HepG2 (cell line): Measurements from ENCODE around the gene LRRC25. TPM values are rescaled to one million over a fixed set of nuclear protein-coding genes. Genes with fewer than 3 reads are reported as not detected.

Experiments used
- ARID5B ChIP-seq: IDR thresholded peaks from 2 replicates; pipeline ENCODE4 v1.4.0; 2020; ENCODE audit warnings: mild to moderate bottlenecking, missing genetic modification reagents
- BORCS8-MEF2B ChIP-seq: sonication (generic); formaldehyde crosslinking; IDR thresholded peaks from 2 replicates; pipeline ENCODE4 v1.8.0; 2022; ENCODE audit warnings: mild to moderate bottlenecking, missing genetic modification reagents
- CCAR2 ChIP-seq: fragments of 200-400 bp; formaldehyde crosslinking; optimal IDR thresholded peaks from 2 replicates; pipeline ENCODE3; 2018; ENCODE audit warnings: low read depth, mild to moderate bottlenecking, low read length, moderate library complexity
- EED ChIP-seq: sonication (generic); formaldehyde crosslinking; IDR thresholded peaks from 2 replicates; pipeline ENCODE4 v1.5.0; 2020; ENCODE audit warnings: mild to moderate bottlenecking, missing genetic modification reagents
- KDM2A ChIP-seq: sonication (generic); formaldehyde crosslinking; IDR thresholded peaks from 2 replicates; pipeline ENCODE4 v1.4.0; 2020; ENCODE audit warnings: low read depth, missing genetic modification reagents, borderline replicate concordance
- MAX ChIP-seq: IDR thresholded peaks from 2 replicates; pipeline ENCODE4 v1.6.1; 2012; ENCODE audit warnings: inconsistent platforms
- MED13 ChIP-seq: sonication (generic); formaldehyde crosslinking; IDR thresholded peaks from 2 replicates; pipeline ENCODE4 v1.5.0; 2020; ENCODE audit warnings: missing genetic modification reagents
- PRPF4 ChIP-seq: fragments of 200-400 bp; formaldehyde crosslinking; IDR thresholded peaks from 2 replicates; pipeline ENCODE4 v1.6.1; 2016; ENCODE audit warnings: low read length, low read depth; ENCODE audit not compliant: poor library complexity, severe bottlenecking
- RBAK ChIP-seq: sonication (generic); formaldehyde crosslinking; IDR thresholded peaks from 2 replicates; pipeline ENCODE4 v1.5.1; 2020; ENCODE audit warnings: mild to moderate bottlenecking, missing genetic modification reagents
- SAP130 ChIP-seq: IDR thresholded peaks from 2 replicates; pipeline ENCODE4 v1.6.1; 2016; ENCODE audit warnings: low read depth
- TOPORS ChIP-seq: sonication (generic); formaldehyde crosslinking; IDR thresholded peaks from 2 replicates; pipeline ENCODE4 v1.8.0; 2023; ENCODE audit warnings: mild to moderate bottlenecking, missing genetic modification reagents
- ZBTB26 ChIP-seq: IDR thresholded peaks from 2 replicates; pipeline ENCODE4 v1.6.1; 2016; ENCODE audit warnings: missing compliant biosample characterization, missing genetic modification reagents, borderline replicate concordance
- ZFX ChIP-seq: sonication (generic); formaldehyde crosslinking; IDR thresholded peaks from 2 replicates; pipeline ENCODE4 v1.4.0; 2020; ENCODE audit warnings: mild to moderate bottlenecking, low read depth, missing genetic modification reagents, moderate library complexity
- ZHX2 ChIP-seq, 2 experiments: sonication (generic) in 1 of 2; formaldehyde crosslinking in 1 of 2; IDR thresholded peaks; 2 replicates each; pipeline versions ENCODE4 v1.6.1 to v1.9.0; 2014 to 2022; ENCODE audit warnings: antibody characterized with exemption in 1 of 2, borderline replicate concordance in 1 of 2, inconsistent platforms in 1 of 2, low read depth in 1 of 2, missing genetic modification reagents in 1 of 2
- ZKSCAN8 ChIP-seq: IDR thresholded peaks from 2 replicates; pipeline ENCODE4 v1.6.1; 2016; ENCODE audit warnings: borderline replicate concordance, missing genetic modification reagents, missing compliant biosample characterization
- ZNF557 ChIP-seq: sonication (generic); formaldehyde crosslinking; IDR thresholded peaks from 2 replicates; pipeline ENCODE4 v1.4.0; 2020; ENCODE audit warnings: missing genetic modification reagents
- ZNF563 ChIP-seq: sonication (generic); formaldehyde crosslinking; IDR thresholded peaks from 2 replicates; pipeline ENCODE4 v1.8.0; 2022; ENCODE audit warnings: mild to moderate bottlenecking, moderate library complexity, missing genetic modification reagents
- polyA plus RNA-seq, 8 experiments: library from polyadenylated mRNA; depleted of rRNA in 3 of 8; stranded (reverse) in 7 of 8; unstranded in 1 of 8; fragments of >200 nt; fragmentation: Illumina TruSeq in 4 of 8; extraction: Trizol in 4 of 8; gene quantifications; 2 replicates each; pipeline versions ENCODE4 v1.2.1 to v1.2.3, GENCODE V29; 2011 to 2016; ENCODE audit warnings: low read depth in 4 of 8, missing spikeins in 1 of 8, mixed read lengths in 1 of 8; ENCODE audit not compliant: insufficient read depth in 1 of 8
- total RNA-seq, 5 experiments: library from RNA; depleted of rRNA; stranded (reverse); fragments of >200 nt; fragmentation: Illumina TruSeq; extraction: Trizol; gene quantifications; 2 replicates each; pipeline ENCODE4 v1.2.3, GENCODE V29; 2016; ENCODE audit warnings: low read depth in 1 of 5

Gene LRRC25
- total and polyA plus RNA-seq, 2 of the 13 experiments (the other 11 are each of a cell fraction or from before 2014, with no cell fraction given) = 0.13 to 0.53 TPM

DNA sequence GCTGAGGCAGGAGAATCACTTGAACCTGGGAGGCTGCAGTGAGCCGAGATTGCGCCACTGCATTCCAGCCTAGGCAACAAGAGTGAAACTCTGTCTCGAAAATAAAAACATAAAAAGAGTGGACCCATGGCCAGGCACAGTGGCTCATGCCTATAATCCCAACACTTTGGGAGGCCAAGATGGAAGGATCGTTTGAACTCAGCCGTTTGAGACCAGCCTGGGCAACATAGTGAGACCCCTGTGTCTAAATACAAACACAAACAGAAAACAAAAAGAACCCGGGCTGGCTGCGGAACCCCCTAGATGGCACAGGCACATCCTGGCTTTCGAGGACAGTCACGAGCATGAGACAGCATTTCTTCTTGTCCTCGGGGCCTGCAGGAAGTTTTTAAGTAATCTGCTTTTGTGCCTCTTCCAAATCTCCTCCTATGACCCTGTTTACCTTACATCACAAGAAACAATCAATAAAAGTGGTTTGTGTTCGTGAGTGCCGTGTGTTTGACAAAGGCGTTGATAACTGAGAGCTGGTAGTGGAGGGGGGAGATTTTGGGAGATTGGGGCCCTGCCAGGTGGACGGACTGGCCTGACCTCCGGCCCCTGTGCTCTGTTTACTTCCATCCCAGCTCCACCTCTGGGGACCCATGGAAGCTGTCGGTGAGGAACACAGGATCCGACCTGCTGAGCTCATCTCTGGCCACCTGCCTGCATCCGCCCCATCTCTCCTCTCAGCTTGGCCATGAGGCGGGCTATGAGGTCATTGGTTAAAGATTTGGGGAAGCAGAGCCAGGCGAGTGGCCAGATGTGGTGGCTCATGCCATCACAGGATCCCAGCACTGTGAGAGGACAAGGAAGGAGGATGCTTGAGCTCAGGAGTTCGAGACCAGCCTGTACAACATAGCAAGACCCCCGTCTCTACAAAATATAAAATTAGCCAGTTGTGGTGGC is 17.3 kb downstream of the LRRC25 start (continued):
- TF ChIP-seq ARID5B (CRISPR knock-in tag) = peak; percentile 95
- peak; percentile 62; the same call in 1 of the 2 replicates for TF ChIP-seq ZNF563 (CRISPR knock-in tag)
- peak; percentile 78 for TF ChIP-seq ZFX (CRISPR knock-in tag)
- peak; percentile 89 for TF ChIP-seq MAX
- peak; percentile 94 for TF ChIP-seq SAP130 (CRISPR knock-in tag)
- TF ChIP-seq PRPF4 = no peak
- peak; percentile 66; the same call in 1 of the 2 replicates for TF ChIP-seq BORCS8-MEF2B (CRISPR knock-in tag)
- TF ChIP-seq KDM2A (CRISPR knock-in tag) = peak; percentile 56; the same call in 1 of the 2 replicates
- peak; percentile 91 for TF ChIP-seq ZKSCAN8 (CRISPR knock-in tag)
- peak; percentile 99 for TF ChIP-seq MED13 (CRISPR knock-in tag)
- no peak for TF ChIP-seq CCAR2
- TF ChIP-seq EED (CRISPR knock-in tag) = peak; percentile 55; the same call in 1 of the 2 replicates
- peak; percentile 90 for TF ChIP-seq ZHX2 (IDR thresholded peaks at IDR 0.05; ENCODE audit: low read depth)
- 0 out of 2 replicates have a peak, but pooled peaks have one; percentile 39 for TF ChIP-seq ZHX2 (CRISPR knock-in tag; IDR thresholded peaks at IDR 0.05; ENCODE audit: borderline replicate concordance)
- no peak for TF ChIP-seq ZBTB26 (CRISPR knock-in tag)
- peak; percentile 92; the same call in 1 of the 2 replicates for TF ChIP-seq TOPORS (CRISPR knock-in tag)
- TF ChIP-seq ZNF557 = peak; percentile 93
- TF ChIP-seq RBAK (CRISPR knock-in tag) = no peak
